ENCODE data around the gene KRTAP11-1.

KRTAP11-1 gene

GRCh38 chr21:30847627-30848500 lies 33.5 kb downstream of the KRTAP11-1 start:
- H3K14ac ChIP-seq (ENCODE audit: low read length), result no peak overlapping the region
- no peak overlapping the region for H2AK5ac ChIP-seq (ENCODE audit: low read length)
- H3K23ac ChIP-seq (ENCODE audit: low read length), result no peak overlapping the region
- no peaks in the 10 kb centered on the region for H3K9me3 ChIP-seq (ENCODE audit: insufficient read depth, low read depth, low read length)
- no peak overlapping the region for H3K4ac ChIP-seq (ENCODE audit: low read depth, low read length)
- no peak for DNase-seq
- no peak overlapping the region for H3K27ac ChIP-seq (ENCODE audit: low read depth, low read length)
- H3K36me3 ChIP-seq (ENCODE audit: control insufficient read depth in 1 of 2, insufficient read depth in 2 of 2, low read length in 2 of 2), result no peaks in the 10 kb centered on the region
- no peak overlapping the region for H2BK12ac ChIP-seq (ENCODE audit: low read length)
- H2BK120ac ChIP-seq (ENCODE audit: insufficient read depth, low read length, poor library complexity), result no peak overlapping the region
- no peaks in the 10 kb centered on the region for H3K4me1 ChIP-seq (ENCODE audit: control insufficient read depth in 1 of 2, insufficient read depth in 2 of 2, low read length in 2 of 2)
- H2AFZ ChIP-seq (ENCODE audit: insufficient read depth, low read length, poor library complexity), result no peak overlapping the region
- no peaks in the 10 kb centered on the region for H3K79me2 ChIP-seq (ENCODE audit: control insufficient read depth, insufficient read depth, low read length, poor library complexity)
- no peak overlapping the region for H4K91ac ChIP-seq (ENCODE audit: low read depth, low read length)
- no peak overlapping the region for H2BK5ac ChIP-seq (ENCODE audit: low read depth, low read length, poor library complexity)
- WGBS (ENCODE audit: extremely low coverage, insufficient coverage, insufficient read length), result no CpG with 5 or more reads among the region's 9 CpGs
- H3K79me1 ChIP-seq (ENCODE audit: low read length), result no peaks in the 10 kb centered on the region
- no peak overlapping the region for H3K9ac ChIP-seq (ENCODE audit: low read length)
- no peak overlapping the region for H3K4me2 ChIP-seq (ENCODE audit: low read length)
- no peak overlapping the region for H3K18ac ChIP-seq (ENCODE audit: low read length)
- H4K12ac ChIP-seq (ENCODE audit: low read depth, low read length), result no peak overlapping the region
- no peaks in the 10 kb centered on the region for H3K27me3 ChIP-seq (ENCODE audit: insufficient read depth, low read length)
- H4K8ac ChIP-seq (ENCODE audit: low read depth, low read length), result no peak overlapping the region
- no peak overlapping the region for H3K4me3 ChIP-seq (ENCODE audit: low read depth, low read length)

- Histone ChIP-seq H3K18ac (ENCODE audit: low read length) (no peak overlapping the region), H4K12ac (ENCODE audit: low read depth, low read length) (no peak overlapping the region), H3K9ac (ENCODE audit: low read length) (no peak overlapping the region), H2BK120ac (ENCODE audit: insufficient read depth, low read length, poor library complexity) (no peak overlapping the region), H3K36me3 (ENCODE audit: control insufficient read depth in 1 of 2, insufficient read depth in 2 of 2, low read length in 2 of 2) (no peaks in the 10 kb centered on the region), H2BK12ac (ENCODE audit: low read length) (no peak overlapping the region), H3K14ac (ENCODE audit: low read length) (no peak overlapping the region), H3K79me1 (ENCODE audit: low read length) (no peaks in the 10 kb centered on the region), H3K23ac (ENCODE audit: low read length) (no peak overlapping the region), H3K79me2 (ENCODE audit: control insufficient read depth, insufficient read depth, low read length, poor library complexity) (no peaks in the 10 kb centered on the region), H2AFZ (ENCODE audit: insufficient read depth, low read length, poor library complexity) (no peak overlapping the region), H3K4me2 (ENCODE audit: low read length) (no peak overlapping the region), H2AK5ac (ENCODE audit: low read length) (no peak overlapping the region), H3K4me3 (ENCODE audit: low read depth, low read length) (no peak overlapping the region), H4K8ac (ENCODE audit: low read depth, low read length) (no peak overlapping the region), H3K9me3 (ENCODE audit: insufficient read depth, low read depth, low read length) (no peaks in the 10 kb centered on the region), H3K27ac (ENCODE audit: low read depth, low read length) (no peak overlapping the region), H3K4me1 (ENCODE audit: control insufficient read depth in 1 of 2, insufficient read depth in 2 of 2, low read length in 2 of 2) (no peaks in the 10 kb centered on the region), H3K4ac (ENCODE audit: low read depth, low read length) (no peak overlapping the region), H4K91ac (ENCODE audit: low read depth, low read length) (no peak overlapping the region), H2BK5ac (ENCODE audit: low read depth, low read length, poor library complexity) (no peak overlapping the region), H3K27me3 (ENCODE audit: insufficient read depth, low read length) (no peaks in the 10 kb centered on the region)
- no peak for DNase-seq
Measured at GRCh38 chr21:30842990-30843389, 38.4 kb downstream of the KRTAP11-1 start.

GRCh38 chr21:30839304-30839703 lies 42.1 kb downstream of the KRTAP11-1 start:
- Histone ChIP-seq H2BK5ac (ENCODE audit: low read depth, low read length, poor library complexity) (no peak overlapping the region), H3K14ac (ENCODE audit: low read length) (no peak overlapping the region), H2BK120ac (ENCODE audit: insufficient read depth, low read length, poor library complexity) (no peak overlapping the region), H3K9ac (ENCODE audit: low read length) (no peak overlapping the region), H4K91ac (ENCODE audit: low read depth, low read length) (no peak overlapping the region), H2BK12ac (ENCODE audit: low read length) (no peak overlapping the region), H2AFZ (ENCODE audit: insufficient read depth, low read length, poor library complexity) (no peak overlapping the region), H3K79me1 (ENCODE audit: low read length) (no peaks in the 10 kb centered on the region), H3K36me3 (ENCODE audit: control insufficient read depth in 1 of 2, insufficient read depth in 2 of 2, low read length in 2 of 2) (no peaks in the 10 kb centered on the region), H2AK5ac (ENCODE audit: low read length) (no peak overlapping the region), H3K4ac (ENCODE audit: low read depth, low read length) (no peak overlapping the region), H3K79me2 (ENCODE audit: control insufficient read depth, insufficient read depth, low read length, poor library complexity) (no peaks in the 10 kb centered on the region), H3K4me3 (ENCODE audit: low read depth, low read length) (no peak overlapping the region), H3K4me1 (ENCODE audit: control insufficient read depth in 1 of 2, insufficient read depth in 2 of 2, low read length in 2 of 2) (no peaks in the 10 kb centered on the region), H3K27ac (ENCODE audit: low read depth, low read length) (no peak overlapping the region), H3K18ac (ENCODE audit: low read length) (no peak overlapping the region), H3K9me3 (ENCODE audit: insufficient read depth, low read depth, low read length) (no peaks in the 10 kb centered on the region), H3K4me2 (ENCODE audit: low read length) (no peak overlapping the region), H4K8ac (ENCODE audit: low read depth, low read length) (no peak overlapping the region), H3K27me3 (ENCODE audit: insufficient read depth, low read length) (no peaks in the 10 kb centered on the region), H3K23ac (ENCODE audit: low read length) (no peak overlapping the region), H4K12ac (ENCODE audit: low read depth, low read length) (no peak overlapping the region)
- DNase-seq, result peak; percentile 36 to 66
- WGBS (ENCODE audit: extremely low coverage, insufficient coverage, insufficient read length), result no CpG with 5 or more reads among the region's 5 CpGs

GRCh38 chr21:30838536-30838935 lies 42.8 kb downstream of the KRTAP11-1 start:
- Histone ChIP-seq H3K23ac (ENCODE audit: low read length) (no peak overlapping the region), H2AFZ (ENCODE audit: insufficient read depth, low read length, poor library complexity) (no peak overlapping the region), H3K79me2 (ENCODE audit: control insufficient read depth, insufficient read depth, low read length, poor library complexity) (no peaks in the 10 kb centered on the region)

More at GRCh38 chr21:30838536-30838935, 42.8 kb downstream of the KRTAP11-1 start:
- WGBS (ENCODE audit: extremely low coverage, insufficient coverage, insufficient read length), result no CpG with 5 or more reads among the region's 6 CpGs
- Histone ChIP-seq H3K36me3 (ENCODE audit: control insufficient read depth in 1 of 2, insufficient read depth in 2 of 2, low read length in 2 of 2) (no peaks in the 10 kb centered on the region), H2BK5ac (ENCODE audit: low read depth, low read length, poor library complexity) (no peak overlapping the region), H3K4ac (ENCODE audit: low read depth, low read length) (no peak overlapping the region), H3K9me3 (ENCODE audit: insufficient read depth, low read depth, low read length) (no peaks in the 10 kb centered on the region), H3K18ac (ENCODE audit: low read length) (no peak overlapping the region), H2BK12ac (ENCODE audit: low read length) (no peak overlapping the region), H2BK120ac (ENCODE audit: insufficient read depth, low read length, poor library complexity) (no peak overlapping the region), H3K4me1 (ENCODE audit: control insufficient read depth in 1 of 2, insufficient read depth in 2 of 2, low read length in 2 of 2) (no peaks in the 10 kb centered on the region), H4K91ac (ENCODE audit: low read depth, low read length) (no peak overlapping the region), H3K14ac (ENCODE audit: low read length) (no peak overlapping the region), H3K27me3 (ENCODE audit: insufficient read depth, low read length) (no peaks in the 10 kb centered on the region), H4K12ac (ENCODE audit: low read depth, low read length) (no peak overlapping the region), H3K79me1 (ENCODE audit: low read length) (no peaks in the 10 kb centered on the region), H3K4me3 (ENCODE audit: low read depth, low read length) (no peak overlapping the region), H3K4me2 (ENCODE audit: low read length) (no peak overlapping the region), H3K9ac (ENCODE audit: low read length) (no peak overlapping the region), H2AK5ac (ENCODE audit: low read length) (no peak overlapping the region), H3K27ac (ENCODE audit: low read depth, low read length) (no peak overlapping the region), H4K8ac (ENCODE audit: low read depth, low read length) (no peak overlapping the region)
- no peak for DNase-seq
